ENCODE data around the gene STT3B.
A peak's percentile ranks its signal among the peaks of the same experiment; 100 is the strongest.

STT3B gene

GRCh38 chr3:31659246-31659645 lies 126.5 kb downstream of the STT3B start:
- Mint-ChIP-seq H3K4me1 (no peaks in the 10 kb centered on the region), H3K4me3 (no peak overlapping the region), H3K36me3 (peaks cover 99% of the 10 kb centered on the region), H3K27me3 (no peaks in the 10 kb centered on the region), H3K9me3 (peaks cover 17% of the 10 kb centered on the region), H3K27ac (no peak overlapping the region)
- no peak for ATAC-seq

- Mint-ChIP-seq H3K27me3 (no peaks in the 10 kb centered on the region), H3K4me3 (no peak overlapping the region), H3K9me3 (peaks cover 8% of the 10 kb centered on the region), H3K27ac (peak overlapping the region; percentile 53), H3K36me3 (peaks cover 97% of the 10 kb centered on the region), H3K4me1 (no peaks in the 10 kb centered on the region)
- ATAC-seq: no peak
These were observed 128.6 kb downstream of the STT3B start for GRCh38 chr3:31661286-31661685.

- ATAC-seq: no peak
- no peak overlapping the region for H3K4me3 Mint-ChIP-seq
- no peaks in the 10 kb centered on the region for H3K4me1 Mint-ChIP-seq
- peaks cover 89% of the 10 kb centered on the region for H3K36me3 Mint-ChIP-seq
- peaks cover 5% of the 10 kb centered on the region for H3K9me3 Mint-ChIP-seq
- H3K27ac Mint-ChIP-seq: peak overlapping the region; percentile 53
- no peaks in the 10 kb centered on the region for H3K27me3 Mint-ChIP-seq
These were observed 129.4 kb downstream of the STT3B start for GRCh38 chr3:31661993-31662670.

- H3K36me3 Mint-ChIP-seq: peaks cover 81% of the 10 kb centered on the region
- H3K4me3 Mint-ChIP-seq: no peak overlapping the region
- H3K9me3 Mint-ChIP-seq: no peaks in the 10 kb centered on the region
- no peak for ATAC-seq
- no peaks in the 10 kb centered on the region for H3K4me1 Mint-ChIP-seq
- no peak overlapping the region for H3K27ac Mint-ChIP-seq
- no peaks in the 10 kb centered on the region for H3K27me3 Mint-ChIP-seq
These were observed 131.3 kb downstream of the STT3B start for GRCh38 chr3:31664031-31664430.

GRCh38 chr3:31667582-31667981 lies 134.9 kb downstream of the STT3B start:
- Mint-ChIP-seq H3K27me3 (no peaks in the 10 kb centered on the region), H3K36me3 (peaks cover 79% of the 10 kb centered on the region), H3K4me1 (no peaks in the 10 kb centered on the region), H3K27ac (no peak overlapping the region), H3K9me3 (no peaks in the 10 kb centered on the region), H3K4me3 (no peak overlapping the region)
- ATAC-seq: no peak

GRCh38 chr3:31668242-31668641 lies 135.5 kb downstream of the STT3B start:
- Mint-ChIP-seq H3K36me3 (peaks cover 79% of the 10 kb centered on the region), H3K4me3 (no peak overlapping the region), H3K27me3 (no peaks in the 10 kb centered on the region)

GRCh38 chr3:31670136-31670535 lies 137.4 kb downstream of the STT3B start:
- Mint-ChIP-seq H3K4me3 (no peak overlapping the region), H3K27ac (peak overlapping the region; percentile 18)
- no peak for ATAC-seq

More at GRCh38 chr3:31668242-31668641, 135.5 kb downstream of the STT3B start:
- no peak for ATAC-seq
- H3K9me3 Mint-ChIP-seq: no peaks in the 10 kb centered on the region
- H3K4me1 Mint-ChIP-seq: no peaks in the 10 kb centered on the region
- no peak overlapping the region for H3K27ac Mint-ChIP-seq

GRCh38 chr3:31670722-31671121 lies 138.0 kb downstream of the STT3B start:
- no peaks in the 10 kb centered on the region for H3K4me1 Mint-ChIP-seq
- H3K4me3 Mint-ChIP-seq: no peak overlapping the region
- no peak for ATAC-seq
- no peaks in the 10 kb centered on the region for H3K27me3 Mint-ChIP-seq
- peak overlapping the region; percentile 18 for H3K27ac Mint-ChIP-seq
- H3K9me3 Mint-ChIP-seq: no peaks in the 10 kb centered on the region
- peaks cover 72% of the 10 kb centered on the region for H3K36me3 Mint-ChIP-seq

More at GRCh38 chr3:31670136-31670535, 137.4 kb downstream of the STT3B start:
- H3K36me3 Mint-ChIP-seq: peaks cover 74% of the 10 kb centered on the region
- no peaks in the 10 kb centered on the region for H3K4me1 Mint-ChIP-seq
- no peaks in the 10 kb centered on the region for H3K9me3 Mint-ChIP-seq
- no peaks in the 10 kb centered on the region for H3K27me3 Mint-ChIP-seq

- Mint-ChIP-seq H3K4me3 (no peak overlapping the region), H3K4me1 (no peaks in the 10 kb centered on the region), H3K36me3 (peaks cover 75% of the 10 kb centered on the region), H3K9me3 (no peaks in the 10 kb centered on the region), H3K27ac (peak overlapping the region; percentile 18), H3K27me3 (no peaks in the 10 kb centered on the region)
- ATAC-seq: no peak
These were observed 138.7 kb downstream of the STT3B start for GRCh38 chr3:31671451-31671850.

GRCh38 chr3:31671976-31672375 lies 139.3 kb downstream of the STT3B start:
- no peaks in the 10 kb centered on the region for H3K27me3 Mint-ChIP-seq
- peaks cover 80% of the 10 kb centered on the region for H3K36me3 Mint-ChIP-seq

GRCh38 chr3:31673950-31674349 lies 141.2 kb downstream of the STT3B start:
- H3K9me3 Mint-ChIP-seq: no peaks in the 10 kb centered on the region
- H3K27ac Mint-ChIP-seq: no peak overlapping the region
- H3K4me3 Mint-ChIP-seq: no peak overlapping the region
- H3K36me3 Mint-ChIP-seq: peaks cover 86% of the 10 kb centered on the region
- no peaks in the 10 kb centered on the region for H3K27me3 Mint-ChIP-seq
- H3K4me1 Mint-ChIP-seq: peaks cover 3% of the 10 kb centered on the region
- no peak for ATAC-seq

More at GRCh38 chr3:31671976-31672375, 139.3 kb downstream of the STT3B start:
- no peak for ATAC-seq
- Mint-ChIP-seq H3K4me3 (no peak overlapping the region), H3K9me3 (no peaks in the 10 kb centered on the region), H3K27ac (no peak overlapping the region), H3K4me1 (no peaks in the 10 kb centered on the region)

GRCh38 chr3:31676556-31676955 lies 143.8 kb downstream of the STT3B start:
- H3K4me1 Mint-ChIP-seq: peaks cover 7% of the 10 kb centered on the region
- no peak overlapping the region for H3K27ac Mint-ChIP-seq
- H3K27me3 Mint-ChIP-seq: no peaks in the 10 kb centered on the region
- H3K4me3 Mint-ChIP-seq: no peak overlapping the region
- no peaks in the 10 kb centered on the region for H3K9me3 Mint-ChIP-seq
- no peak for ATAC-seq
- H3K36me3 Mint-ChIP-seq: peaks cover 77% of the 10 kb centered on the region

- no peaks in the 10 kb centered on the region for H3K27me3 Mint-ChIP-seq
These were observed 147.5 kb downstream of the STT3B start for GRCh38 chr3:31680072-31680870.

More at GRCh38 chr3:31680072-31680870, 147.5 kb downstream of the STT3B start:
- Mint-ChIP-seq H3K4me1 (peaks cover 14% of the 10 kb centered on the region), H3K27ac (no peak overlapping the region), H3K36me3 (peaks cover 80% of the 10 kb centered on the region), H3K9me3 (no peaks in the 10 kb centered on the region), H3K4me3 (no peak overlapping the region)
- no peak for ATAC-seq

All from stimulated activated memory B cell treated with anti-CD40 and anti-IgM and Interleukin-4, amounts not matched to agents 10 μg/mL and 1 μg/mL and 100 μg/mL, for 72 hours (primary cell).